HK-2 (cell line): ENCODE data around the gene DIP2C.

ENCODE experiments used
- DNase-seq: peaks from one replicate; pipeline ENCODE4 v3.0.0-alpha.2; 2018; ENCODE audit not compliant: unreplicated experiment

DIP2C gene

GRCh38 chr10:232878-233277 lies 456.6 kb downstream of the DIP2C start:
- no peak for DNase-seq

DNA sequence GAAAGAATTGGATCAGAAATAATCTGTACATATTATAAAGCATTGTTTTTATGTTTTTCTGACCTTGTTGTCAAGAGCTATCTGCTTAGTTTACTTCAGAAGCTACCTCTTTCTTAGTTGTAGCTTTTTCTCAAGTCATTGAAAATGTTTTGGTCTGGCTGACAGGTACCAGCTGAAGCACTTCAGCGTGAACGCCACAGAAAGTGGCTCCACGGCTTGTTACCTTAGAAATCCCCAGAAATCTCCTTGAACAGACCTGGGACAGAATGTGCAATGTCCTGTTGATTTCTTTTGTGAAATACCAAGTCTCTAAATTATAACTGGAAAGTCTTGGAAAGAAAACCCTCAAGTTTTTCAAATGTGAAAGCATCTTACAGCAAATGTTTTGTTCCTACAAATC lies 457.4 kb downstream of the DIP2C start:
- no peak for DNase-seq

DNA sequence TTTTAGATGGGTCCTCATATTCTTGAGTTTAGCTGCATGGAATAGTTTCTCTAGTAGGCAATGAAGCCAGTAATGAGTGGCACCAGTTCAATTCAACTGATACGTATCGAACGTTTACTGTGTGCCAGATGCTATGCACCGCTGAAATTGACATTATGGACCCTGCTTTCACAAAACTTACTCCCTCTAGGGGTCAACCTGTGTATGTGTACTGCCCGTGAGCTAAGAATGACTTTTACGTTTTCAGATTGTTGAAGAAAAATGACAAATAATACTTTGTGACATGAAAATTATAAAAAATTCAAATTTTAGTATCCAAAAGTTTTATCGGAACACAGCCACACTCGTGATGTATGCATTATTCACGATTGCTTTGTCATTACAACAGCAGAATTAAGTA lies 458.7 kb downstream of the DIP2C start:
- DNase-seq, result no peak

- DNase-seq, result no peak
Observed at GRCh38 chr10:228366-228765, 461.1 kb downstream of the DIP2C start.

DNA sequence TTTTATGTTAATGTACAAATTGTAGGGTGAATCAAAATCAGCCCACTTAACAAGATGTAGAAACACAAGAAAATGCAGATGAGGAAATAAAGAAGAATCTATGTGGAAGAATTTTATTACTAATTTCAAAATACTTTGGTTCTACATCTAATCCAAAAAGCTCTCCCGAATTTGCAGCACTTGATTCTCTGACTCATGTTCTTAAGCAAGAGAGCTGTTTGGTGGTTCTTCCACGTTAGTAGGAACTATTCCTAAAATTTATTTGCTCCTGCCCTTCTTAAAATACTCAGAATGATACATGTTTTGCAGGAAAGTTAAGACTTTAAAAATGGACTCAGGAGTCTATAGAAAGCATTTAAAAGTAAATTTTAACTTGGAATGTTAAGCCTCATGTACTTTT lies 462.5 kb downstream of the DIP2C start:
- DNase-seq, result no peak

DNA sequence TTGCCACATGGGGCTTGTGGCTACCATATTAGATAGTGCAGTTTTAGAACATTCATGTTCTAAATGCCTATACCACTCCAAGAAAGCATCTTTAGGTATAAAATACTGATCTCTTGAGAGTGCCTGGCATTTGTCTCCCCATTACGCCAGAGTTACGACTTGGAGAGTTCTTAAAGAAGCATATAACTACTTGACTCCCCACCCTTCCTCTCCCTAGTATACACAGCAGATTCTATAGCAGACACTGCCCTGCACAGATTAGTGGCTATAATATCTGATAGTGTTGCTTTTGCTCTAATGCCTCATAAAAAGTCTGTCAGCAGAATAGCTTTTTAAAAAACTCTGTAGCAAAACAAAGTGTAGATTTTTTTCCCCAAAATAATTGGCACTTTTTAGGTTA lies 463.4 kb downstream of the DIP2C start:
- DNase-seq, result no peak

DNA sequence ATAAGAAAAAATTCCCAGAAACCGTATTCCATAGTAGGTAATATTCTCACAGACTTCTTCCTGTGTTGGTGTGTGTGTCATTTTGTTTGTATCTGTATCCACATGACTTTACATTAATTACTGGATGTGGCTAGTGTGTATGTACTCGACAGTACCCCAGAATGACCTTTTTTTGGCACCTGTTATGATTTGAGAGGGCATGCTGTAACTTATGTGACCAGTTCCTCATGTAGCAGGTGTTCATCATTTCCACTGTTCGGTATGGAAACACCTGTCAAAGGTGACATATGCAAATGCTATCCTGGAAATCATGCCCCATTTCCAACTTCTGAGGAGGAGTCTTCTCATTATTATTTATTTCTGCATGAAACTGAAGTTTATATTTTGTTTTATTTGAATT lies 464.9 kb downstream of the DIP2C start:
- no peak for DNase-seq
